ENCODE measurements around the gene WDR82.

The WDR82 gene

DNA sequence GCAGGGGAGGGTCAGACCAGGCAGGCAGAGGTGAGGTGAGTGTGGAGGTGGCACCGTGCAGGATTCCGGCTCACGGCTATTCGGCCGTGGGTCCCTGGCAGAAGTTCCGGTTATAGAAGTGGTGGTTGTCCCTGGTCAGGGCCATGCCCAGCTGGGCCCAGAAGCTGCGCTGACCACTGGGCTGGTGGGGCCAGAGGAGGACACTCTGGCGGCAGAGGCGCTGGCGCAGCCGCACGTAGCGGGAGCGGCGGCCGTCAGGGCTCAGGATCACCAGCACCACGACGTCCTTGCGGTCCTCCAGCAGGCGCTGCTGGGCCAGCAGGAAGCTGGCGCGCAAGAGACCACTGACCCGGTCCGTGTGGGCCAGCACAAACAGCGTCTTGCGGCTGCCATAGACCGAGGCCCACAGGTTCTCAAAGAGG lies 57.3 kb downstream of the WDR82 start:
- DNase-seq: no peak

DNA sequence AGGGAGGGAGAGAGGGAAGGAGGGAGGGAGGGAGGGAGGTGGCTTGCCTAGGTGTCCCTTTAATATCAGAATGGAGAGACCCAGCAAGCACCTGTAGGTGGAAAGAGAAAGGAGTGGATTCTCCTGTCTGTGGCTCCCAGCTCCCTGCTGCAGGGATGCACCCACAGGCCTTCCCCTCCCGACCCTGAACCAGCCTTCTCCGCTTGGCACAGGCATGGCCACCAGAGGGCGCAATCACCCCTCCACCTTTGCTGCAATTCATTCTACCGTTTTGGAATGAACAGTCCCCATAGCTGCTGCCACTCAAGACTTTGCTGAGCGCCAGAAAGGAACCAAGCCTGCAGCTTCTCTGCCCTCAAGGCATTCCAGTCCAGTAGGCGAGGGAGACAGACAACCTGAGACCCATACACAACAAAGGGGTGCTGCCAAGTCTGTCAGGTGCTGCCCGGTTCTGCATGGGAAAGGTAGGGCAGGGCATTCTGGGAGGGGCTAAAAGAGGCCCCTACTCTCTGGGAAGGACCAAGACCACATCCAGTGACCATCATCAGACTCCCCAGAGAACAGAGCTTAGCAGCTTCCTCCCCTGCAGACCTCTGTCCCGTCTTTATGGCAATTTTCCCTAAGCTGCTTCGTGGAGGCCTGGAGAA lies 57.9 kb downstream of the WDR82 start:
- no peak for DNase-seq

DNA sequence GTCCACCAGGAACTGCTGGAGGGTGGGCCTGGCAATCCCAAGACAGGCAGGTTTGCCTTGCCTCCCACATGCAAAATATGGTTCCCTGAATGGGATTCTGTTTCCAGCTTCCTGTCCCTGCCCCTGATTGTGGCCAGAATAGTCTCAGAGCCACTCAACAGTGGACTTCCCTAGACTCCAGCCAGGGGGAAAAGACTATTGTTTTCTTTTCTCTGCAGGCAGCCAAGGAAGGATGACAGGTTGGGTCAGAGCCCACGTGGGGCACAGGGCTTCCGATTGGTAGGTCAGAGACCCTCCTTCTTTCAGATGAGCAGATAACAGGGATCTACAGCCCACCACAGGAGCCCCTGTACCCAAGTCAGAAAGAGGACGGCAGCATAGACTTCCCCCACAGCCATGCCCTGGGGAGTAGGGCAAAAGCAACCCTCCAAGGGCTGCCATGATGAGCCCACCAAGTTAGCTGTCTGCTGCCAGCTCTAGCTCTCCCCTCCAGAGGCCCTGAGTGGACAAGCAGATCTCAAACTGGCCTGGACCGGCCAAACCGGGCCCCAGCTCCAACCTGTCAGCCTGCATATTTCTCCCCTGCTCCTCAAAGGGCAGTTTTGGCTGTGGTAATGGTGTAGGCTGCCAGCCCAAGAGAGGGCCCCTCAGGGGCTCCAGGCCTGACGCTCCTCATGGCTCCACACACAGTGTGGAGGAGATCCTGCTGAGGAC lies 59.4 kb downstream of the WDR82 start:
- DNase-seq: no peak

DNA sequence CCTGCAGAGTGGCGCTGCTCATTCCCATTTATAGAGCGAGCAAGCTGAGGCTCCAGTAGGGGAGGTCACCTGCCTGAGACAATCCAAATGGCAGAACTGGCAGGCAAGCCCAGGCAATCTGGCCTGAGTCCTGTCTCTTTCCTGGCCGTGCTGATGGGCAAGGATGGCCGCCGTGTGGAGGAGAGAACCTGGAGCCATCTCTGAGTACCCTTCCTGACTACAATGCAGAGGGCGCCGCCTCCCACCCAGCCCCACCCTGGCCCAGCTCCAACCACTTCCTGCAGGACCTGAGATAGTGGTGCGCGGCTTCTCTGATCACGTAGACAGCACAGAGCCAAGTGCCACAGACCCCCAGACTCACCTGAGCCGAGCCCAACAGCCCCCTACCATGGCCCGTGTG lies 60.0 kb downstream of the WDR82 start:
- DNase-seq: no peak

DNA sequence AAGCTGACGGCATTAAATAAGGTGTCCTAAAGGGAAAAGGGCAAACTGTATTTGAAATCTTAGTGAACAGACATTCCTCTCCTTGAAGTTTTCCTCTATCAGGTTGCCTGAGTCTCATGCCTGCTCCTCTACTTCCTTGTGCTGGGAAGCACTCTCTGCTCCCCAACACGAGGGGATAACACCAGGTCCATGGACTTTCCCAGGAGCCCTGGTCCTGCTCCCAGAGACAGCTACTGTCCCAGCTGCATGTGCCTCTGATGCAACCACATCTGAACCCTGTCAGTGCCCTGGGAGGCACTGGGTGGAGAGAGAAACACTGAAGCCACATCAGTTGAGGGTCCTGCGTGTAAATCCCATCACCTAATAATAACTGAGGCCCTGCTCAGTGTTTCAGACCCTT lies 60.4 kb downstream of the WDR82 start:
- no peak for DNase-seq

DNA sequence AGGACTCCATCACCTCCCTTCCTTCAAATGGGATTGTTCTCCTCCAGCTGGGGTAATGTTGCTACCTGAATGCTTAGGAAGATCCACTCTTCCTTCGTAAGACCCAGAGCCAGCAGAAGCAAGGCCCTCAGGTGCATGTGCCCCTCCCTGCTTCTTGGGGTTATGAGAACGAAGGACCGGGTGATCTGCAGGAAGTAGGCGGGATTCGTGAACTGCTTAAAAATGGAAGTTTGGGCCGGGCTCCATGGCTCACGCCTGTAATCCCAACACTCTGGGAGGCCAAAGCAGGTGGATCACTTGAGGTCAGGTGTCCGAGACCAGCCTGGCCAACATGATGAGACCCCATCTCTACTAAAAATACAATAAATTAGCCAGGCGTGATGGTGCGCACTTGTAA lies 61.0 kb downstream of the WDR82 start:
- DNase-seq: no peak

DNA sequence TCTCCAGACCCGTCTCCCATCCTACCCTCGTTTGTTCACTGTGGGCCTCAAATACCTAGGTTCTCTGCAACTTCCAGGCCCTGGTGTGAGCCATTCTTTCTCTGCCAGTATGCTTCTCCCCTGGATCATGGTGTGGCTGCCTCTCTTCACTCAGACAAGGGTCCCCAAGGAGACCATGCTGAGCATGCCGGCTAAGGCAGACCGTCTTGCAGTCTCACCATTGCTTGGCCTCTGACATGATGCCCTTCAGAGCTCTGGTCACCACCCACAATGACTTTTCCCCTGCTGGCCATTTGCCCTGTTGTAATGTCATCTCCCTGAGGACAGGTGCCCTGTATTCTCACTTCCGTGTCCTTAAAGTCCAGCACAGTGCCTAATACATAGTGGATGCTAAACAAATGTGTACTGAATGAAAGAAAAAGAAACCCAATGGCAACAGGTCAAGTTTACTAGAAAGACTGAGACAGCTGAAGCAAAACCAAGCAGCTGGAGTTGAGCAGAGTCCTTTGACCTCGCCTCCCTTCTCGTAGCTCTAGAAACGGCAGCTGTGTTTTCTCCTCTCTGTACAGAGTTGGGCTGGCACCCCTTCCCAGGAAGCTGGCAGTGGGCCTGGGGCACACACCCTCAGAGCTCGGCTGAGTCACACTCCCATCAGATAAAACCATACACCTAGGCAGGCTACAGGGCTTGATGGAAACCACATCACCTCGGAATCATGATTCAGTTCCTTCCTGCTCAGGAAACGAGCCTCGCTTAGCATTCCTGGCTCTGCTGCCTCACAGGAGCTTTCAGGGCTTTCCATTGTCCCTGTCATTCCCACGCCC lies 61.7 kb downstream of the WDR82 start:
- no peak for DNase-seq

DNA sequence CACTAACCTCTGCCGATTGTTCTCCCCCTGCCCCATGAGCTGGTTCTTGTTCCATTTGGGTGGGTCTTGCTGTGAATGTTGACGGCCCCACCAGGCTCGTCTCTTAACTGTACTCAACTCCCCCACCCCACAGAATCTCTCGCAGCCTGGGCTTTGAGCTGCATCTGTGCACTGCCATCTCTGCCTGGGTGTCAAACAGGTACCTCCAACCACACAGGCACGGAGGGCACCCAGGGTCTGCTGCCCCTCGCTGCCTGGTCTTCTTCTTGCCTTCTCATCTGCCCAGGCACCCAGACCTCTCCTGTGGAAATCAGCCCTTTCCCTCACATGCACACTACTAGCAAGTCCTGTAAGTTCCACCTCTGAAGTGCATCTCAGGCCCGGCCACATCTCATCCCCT lies 63.1 kb downstream of the WDR82 start:
- DNase-seq: no peak

DNA sequence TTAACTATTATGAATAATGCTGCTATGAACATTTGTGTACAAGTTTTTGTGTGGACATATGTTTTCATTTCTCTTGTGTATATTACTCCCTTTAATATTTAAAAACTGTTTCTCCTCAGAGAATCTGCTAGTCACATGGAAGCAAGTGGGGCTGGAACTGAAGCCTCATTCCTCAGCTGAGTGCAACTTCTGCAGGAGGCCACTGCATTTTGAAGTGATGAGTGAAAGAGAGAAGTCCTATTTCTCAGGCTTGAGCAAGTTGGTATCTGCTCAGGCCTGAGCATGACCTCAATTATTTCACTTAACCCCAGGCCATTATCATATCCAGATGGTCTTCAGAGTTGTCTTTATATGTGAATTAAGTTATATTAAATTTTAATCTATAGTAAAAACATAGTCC lies 64.5 kb downstream of the WDR82 start:
- DNase-seq: no peak

DNA sequence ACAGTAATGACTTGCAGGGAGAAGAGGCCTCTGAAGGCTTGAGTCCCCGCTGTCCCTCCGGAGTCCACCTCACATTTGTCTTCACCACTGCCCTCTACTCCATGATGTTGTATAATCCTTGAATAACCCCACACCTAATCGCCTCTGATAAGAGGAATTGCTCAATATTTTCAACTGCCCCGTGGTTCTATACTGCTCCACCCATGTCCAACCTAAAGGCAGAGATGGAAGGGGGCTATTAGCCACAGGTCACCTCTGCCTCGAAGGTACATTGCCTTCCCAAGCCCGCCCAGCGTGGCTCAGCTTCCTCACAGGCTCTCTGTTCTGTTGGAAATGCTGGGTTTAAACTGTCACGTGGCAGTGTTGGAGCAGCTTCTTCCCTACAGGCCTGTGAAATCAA lies 65.4 kb downstream of the WDR82 start:
- no peak for DNase-seq

DNA sequence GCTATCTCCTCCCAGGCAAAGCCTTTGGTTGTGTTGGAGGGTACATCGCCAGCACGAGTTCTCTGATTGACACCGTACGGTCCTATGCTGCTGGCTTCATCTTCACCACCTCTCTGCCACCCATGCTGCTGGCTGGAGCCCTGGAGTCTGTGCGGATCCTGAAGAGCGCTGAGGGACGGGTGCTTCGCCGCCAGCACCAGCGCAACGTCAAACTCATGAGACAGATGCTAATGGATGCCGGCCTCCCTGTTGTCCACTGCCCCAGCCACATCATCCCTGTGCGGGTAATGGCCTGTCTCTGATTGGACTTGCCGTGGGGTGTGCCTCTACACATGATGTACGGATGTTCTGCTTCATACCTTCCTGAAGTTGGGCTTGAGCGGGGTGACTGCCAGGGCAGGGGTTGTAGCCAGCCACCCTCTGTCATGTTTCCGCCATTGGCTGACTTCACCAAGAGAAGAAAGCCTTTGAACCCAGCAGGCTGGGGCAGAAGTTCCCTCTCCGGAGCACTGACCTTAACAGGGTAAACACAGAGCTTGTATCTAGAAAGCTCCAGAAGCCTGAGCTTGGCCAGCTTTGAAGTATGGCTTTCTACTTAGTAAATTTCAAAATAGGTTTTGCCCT lies 67.1 kb downstream of the WDR82 start:
- no peak for DNase-seq

DNA sequence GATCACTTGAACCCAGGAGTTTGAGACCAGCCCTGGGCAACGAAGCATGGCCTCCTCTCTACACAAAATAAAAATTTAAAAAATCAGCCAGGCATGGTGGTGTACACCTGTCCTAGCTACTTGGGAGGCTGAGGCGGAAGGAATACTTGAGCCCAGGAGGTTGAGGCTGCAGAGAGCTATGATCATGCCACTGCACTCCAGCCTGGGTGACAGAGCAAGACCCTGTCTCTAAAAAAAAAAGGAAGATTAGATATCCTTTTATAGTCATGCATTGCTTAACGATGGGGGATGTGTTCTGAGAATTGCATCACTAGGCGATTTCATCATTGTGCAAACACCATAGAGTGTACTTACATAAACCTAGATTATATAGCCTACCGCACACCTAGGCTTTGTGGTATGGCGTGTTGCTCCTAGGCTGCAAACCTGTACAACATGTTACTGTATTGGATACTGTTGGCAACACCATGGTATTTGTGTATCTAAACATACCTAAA lies 67.9 kb downstream of the WDR82 start:
- no peak for DNase-seq

DNA sequence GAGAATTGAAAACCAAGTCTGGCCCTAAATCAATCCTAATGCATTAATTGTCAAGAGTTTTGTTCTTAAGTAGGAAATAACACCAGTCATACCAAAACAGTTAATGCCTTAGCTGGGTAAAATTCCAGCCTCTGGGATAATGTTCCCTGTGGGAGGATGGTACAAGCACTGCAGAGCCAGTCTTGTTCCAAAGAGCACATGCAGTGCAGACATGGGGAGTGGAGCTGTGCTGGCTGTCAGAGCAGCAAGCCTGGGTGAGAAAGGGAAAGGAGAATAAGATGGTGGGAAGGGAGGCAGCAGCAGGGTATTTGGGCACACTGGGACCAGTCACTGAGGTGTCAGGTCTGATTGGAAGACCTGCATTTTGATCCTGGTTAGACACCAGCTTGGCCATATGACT lies 68.4 kb downstream of the WDR82 start:
- DNase-seq: no peak

DNA sequence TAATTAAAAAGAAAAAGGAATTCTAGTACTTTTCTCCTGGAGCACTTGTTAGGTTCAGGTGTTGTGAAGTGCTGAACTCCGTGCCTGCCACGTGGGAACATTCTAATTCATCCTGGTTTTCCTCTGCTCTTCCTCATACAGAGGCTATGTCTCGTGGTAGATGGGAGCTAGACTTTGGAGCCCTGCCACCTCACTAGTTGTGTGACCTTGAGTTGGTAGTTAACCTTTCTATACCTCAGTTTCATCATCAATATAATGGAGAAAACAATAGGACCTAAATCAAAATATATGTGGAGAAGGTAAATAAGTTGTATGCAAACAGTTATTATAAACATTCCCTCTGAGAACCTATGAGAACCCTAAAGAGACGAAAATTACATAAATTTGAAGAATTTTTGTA lies 69.9 kb downstream of the WDR82 start:
- DNase-seq: no peak

DNA sequence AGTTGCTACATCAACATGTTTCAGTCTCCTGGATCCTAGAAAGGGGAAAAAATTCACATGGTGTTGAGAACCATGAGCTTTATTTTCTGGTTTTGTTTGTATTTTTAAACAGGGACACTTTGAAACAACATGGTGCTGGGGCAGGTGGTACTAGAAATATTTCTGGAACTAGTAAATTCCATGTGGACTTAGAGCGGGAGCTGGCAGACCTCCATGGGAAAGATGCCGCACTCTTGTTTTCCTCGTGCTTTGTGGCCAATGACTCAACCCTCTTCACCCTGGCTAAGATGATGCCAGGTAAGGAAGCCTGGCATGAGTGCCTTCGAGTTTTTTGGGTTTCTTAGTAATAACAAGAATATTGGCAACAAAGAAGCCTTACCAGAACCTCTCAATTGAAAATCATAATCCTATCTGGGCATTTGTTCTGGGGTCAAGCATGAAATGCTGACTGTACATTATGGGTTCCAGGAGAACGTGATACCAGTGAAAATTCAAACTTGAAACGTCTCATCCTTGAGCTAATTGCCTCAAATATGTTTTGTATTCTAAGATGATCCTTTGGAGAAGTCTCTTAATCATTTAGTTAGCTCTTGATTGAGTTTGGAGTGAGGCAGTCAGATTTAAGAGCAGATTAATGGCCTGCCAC lies 72.6 kb downstream of the WDR82 start:
- DNase-seq: no peak
